ENCODE measurements around the gene WNT1.

The WNT1 gene

DNA sequence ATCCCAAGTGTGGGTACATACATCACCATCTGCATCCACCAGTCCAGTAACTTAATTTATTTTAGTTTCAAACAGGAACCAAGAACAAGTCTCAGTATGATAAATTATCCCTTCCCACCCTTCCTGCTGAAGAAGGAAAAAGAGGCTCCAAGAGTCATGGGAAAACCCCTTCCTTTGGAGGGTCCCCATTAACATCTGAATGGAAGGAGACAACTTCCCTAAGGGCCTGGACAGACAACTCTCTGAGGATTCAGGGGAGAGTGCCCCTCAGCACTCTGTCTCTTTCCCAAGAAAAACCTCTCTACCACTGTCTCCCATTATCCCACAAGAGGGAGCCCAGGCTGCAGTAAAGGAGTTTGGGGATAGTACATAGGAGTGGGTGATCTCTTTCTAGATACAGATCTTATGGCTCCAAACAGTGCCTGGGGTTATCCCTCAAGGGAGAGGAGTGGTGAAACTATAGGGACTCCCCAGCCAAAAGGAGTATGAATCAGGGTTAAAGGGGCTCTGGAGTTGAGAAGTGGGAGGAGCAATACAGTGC, 12.8 kb upstream of the WNT1 start:
- no peak for TF ChIP-seq SPI1 (IDR thresholded peaks at IDR 0.05; ENCODE audit: borderline replicate concordance, low read depth)
- TF ChIP-seq GABPA (IDR thresholded peaks at IDR 0.05; ENCODE audit: low read depth) = no peak
- TF ChIP-seq POLR2AphosphoS5 (IDR thresholded peaks at IDR 0.05; ENCODE audit: low read depth) = no peak
- TF ChIP-seq, protein P1, sequence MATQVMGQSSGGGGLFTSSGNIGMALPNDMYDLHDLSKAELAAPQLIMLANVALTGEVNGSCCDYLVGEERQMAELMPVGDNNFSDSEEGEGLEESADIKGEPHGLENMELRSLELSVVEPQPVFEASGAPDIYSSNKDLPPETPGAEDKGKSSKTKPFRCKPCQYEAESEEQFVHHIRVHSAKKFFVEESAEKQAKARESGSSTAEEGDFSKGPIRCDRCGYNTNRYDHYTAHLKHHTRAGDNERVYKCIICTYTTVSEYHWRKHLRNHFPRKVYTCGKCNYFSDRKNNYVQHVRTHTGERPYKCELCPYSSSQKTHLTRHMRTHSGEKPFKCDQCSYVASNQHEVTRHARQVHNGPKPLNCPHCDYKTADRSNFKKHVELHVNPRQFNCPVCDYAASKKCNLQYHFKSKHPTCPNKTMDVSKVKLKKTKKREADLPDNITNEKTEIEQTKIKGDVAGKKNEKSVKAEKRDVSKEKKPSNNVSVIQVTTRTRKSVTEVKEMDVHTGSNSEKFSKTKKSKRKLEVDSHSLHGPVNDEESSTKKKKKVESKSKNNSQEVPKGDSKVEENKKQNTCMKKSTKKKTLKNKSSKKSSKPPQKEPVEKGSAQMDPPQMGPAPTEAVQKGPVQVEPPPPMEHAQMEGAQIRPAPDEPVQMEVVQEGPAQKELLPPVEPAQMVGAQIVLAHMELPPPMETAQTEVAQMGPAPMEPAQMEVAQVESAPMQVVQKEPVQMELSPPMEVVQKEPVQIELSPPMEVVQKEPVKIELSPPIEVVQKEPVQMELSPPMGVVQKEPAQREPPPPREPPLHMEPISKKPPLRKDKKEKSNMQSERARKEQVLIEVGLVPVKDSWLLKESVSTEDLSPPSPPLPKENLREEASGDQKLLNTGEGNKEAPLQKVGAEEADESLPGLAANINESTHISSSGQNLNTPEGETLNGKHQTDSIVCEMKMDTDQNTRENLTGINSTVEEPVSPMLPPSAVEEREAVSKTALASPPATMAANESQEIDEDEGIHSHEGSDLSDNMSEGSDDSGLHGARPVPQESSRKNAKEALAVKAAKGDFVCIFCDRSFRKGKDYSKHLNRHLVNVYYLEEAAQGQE (IDR thresholded peaks at IDR 0.05; ENCODE audit: insufficient replicate concordance, low read depth) = no peak
- TF ChIP-seq, protein P2, sequence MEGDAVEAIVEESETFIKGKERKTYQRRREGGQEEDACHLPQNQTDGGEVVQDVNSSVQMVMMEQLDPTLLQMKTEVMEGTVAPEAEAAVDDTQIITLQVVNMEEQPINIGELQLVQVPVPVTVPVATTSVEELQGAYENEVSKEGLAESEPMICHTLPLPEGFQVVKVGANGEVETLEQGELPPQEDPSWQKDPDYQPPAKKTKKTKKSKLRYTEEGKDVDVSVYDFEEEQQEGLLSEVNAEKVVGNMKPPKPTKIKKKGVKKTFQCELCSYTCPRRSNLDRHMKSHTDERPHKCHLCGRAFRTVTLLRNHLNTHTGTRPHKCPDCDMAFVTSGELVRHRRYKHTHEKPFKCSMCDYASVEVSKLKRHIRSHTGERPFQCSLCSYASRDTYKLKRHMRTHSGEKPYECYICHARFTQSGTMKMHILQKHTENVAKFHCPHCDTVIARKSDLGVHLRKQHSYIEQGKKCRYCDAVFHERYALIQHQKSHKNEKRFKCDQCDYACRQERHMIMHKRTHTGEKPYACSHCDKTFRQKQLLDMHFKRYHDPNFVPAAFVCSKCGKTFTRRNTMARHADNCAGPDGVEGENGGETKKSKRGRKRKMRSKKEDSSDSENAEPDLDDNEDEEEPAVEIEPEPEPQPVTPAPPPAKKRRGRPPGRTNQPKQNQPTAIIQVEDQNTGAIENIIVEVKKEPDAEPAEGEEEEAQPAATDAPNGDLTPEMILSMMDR (IDR thresholded peaks at IDR 0.05; ENCODE audit: insufficient read depth, low read length) = no peak
- H3K27ac ChIP-seq (replicated peaks) = no peak overlapping the region
- DNase-seq (ENCODE audit: low read depth in 1 of 2, low spot score in 1 of 2) = no peak

GRCh38 chr12:48966177-48966895, 11.8 kb upstream of the WNT1 start:
- peak in 1 of 2 experiments; percentile 25 for DNase-seq (ENCODE audit: low read depth in 1 of 2, low spot score in 1 of 2)
- peaks cover 17% of the 10 kb centered on the region for H3K27me3 ChIP-seq (ENCODE audit: insufficient read depth, poor library complexity, severe bottlenecking)
- TF ChIP-seq, protein P1 (IDR thresholded peaks at IDR 0.05; ENCODE audit: insufficient replicate concordance, low read depth) = no peak
- TF ChIP-seq SPI1 (IDR thresholded peaks at IDR 0.05; ENCODE audit: borderline replicate concordance, low read depth) = peak; percentile 72; the same call in 1 of the 2 replicates
- H3K4me3 ChIP-seq (replicated peaks; ENCODE audit: insufficient read depth, low read length) = no peak overlapping the region
- no peak overlapping the region for H3K27ac ChIP-seq (replicated peaks)

More for the DNA sequence above, 12.8 kb upstream of the WNT1 start:
- Histone ChIP-seq H3K27me3 (ENCODE audit: insufficient read depth, poor library complexity, severe bottlenecking) (peaks cover 10% of the 10 kb centered on the region), H3K4me3 (replicated peaks; ENCODE audit: insufficient read depth, low read length) (no peak overlapping the region)

DNA sequence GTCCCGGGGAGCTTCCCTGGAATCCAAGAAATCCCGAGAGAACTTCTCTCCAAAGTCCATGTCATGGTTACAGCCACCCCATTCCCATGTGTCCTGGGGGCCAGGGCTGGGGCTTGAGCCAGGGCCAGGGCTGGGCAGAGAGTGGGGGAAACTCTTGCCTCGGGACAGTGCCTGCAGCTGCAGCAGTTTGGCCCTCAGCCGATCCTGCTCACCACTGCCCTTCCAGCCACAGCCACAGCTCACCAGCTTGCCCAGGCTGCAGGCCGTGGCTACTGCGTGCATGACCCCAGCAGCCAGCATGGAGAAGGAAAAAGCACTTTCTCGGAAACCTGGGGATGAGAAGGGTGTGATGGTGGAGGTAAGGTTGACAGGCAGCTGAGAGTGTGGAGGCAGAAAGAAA, 10.1 kb upstream of the WNT1 start:
- Histone ChIP-seq H3K27me3 (ENCODE audit: insufficient read depth, poor library complexity, severe bottlenecking) (peaks cover 25% of the 10 kb centered on the region), H3K27ac (replicated peaks) (no peak overlapping the region), H3K4me3 (replicated peaks; ENCODE audit: insufficient read depth, low read length) (no peak overlapping the region)
- TF ChIP-seq SPI1 (IDR thresholded peaks at IDR 0.05; ENCODE audit: borderline replicate concordance, low read depth) (no peak), POLR2AphosphoS5 (IDR thresholded peaks at IDR 0.05; ENCODE audit: low read depth) (no peak), GABPA (IDR thresholded peaks at IDR 0.05; ENCODE audit: low read depth) (no peak)
- TF ChIP-seq, protein P1 (IDR thresholded peaks at IDR 0.05; ENCODE audit: insufficient replicate concordance, low read depth) = no peak
- TF ChIP-seq, protein P2 (IDR thresholded peaks at IDR 0.05; ENCODE audit: insufficient read depth, low read length) = no peak
- no peak for DNase-seq (ENCODE audit: low read depth in 1 of 2, low spot score in 1 of 2)
